CD14-positive monocyte (primary cell): Measurements from ENCODE around the gene DMRTA2. TPM values are rescaled to one million over a fixed set of nuclear protein-coding genes. Genes with fewer than 3 reads are reported as not detected.
A peak's percentile ranks its signal among the peaks of the same experiment; 100 is the strongest.

Experiments used
- DNase-seq, 3 donors: peaks; one replicate each; pipeline ENCODE4 v3.0.0-alpha.2; 2011 to 2022
- H2AFZ ChIP-seq: 2 replicates; pipeline ENCODE4 v1.6.0; 2012; ENCODE audit warnings: mild to moderate bottlenecking, low read depth, low read length, inconsistent platforms; ENCODE audit not compliant: insufficient read depth, poor library complexity, severe bottlenecking
- H3K27ac ChIP-seq, 2 donors: 1 replicate in 1 of 2; 2 replicates in 1 of 2; pipeline ENCODE4 v1.5.1; 2012 to 2013; ENCODE audit warnings: low read length in 2 of 2, control low read depth in 1 of 2, inconsistent platforms in 1 of 2, low read depth in 1 of 2, mild to moderate bottlenecking in 1 of 2
- H3K27me3 ChIP-seq, 2 donors: one replicate each; pipeline versions ENCODE4 v1.6.0 to v1.6.1; 2011 to 2013; ENCODE audit warnings: low read length in 2 of 2; ENCODE audit not compliant: control insufficient read depth in 2 of 2, insufficient read depth in 2 of 2
- H3K36me3 ChIP-seq, 2 donors: replicated peaks in 1 of 2; 1 replicate in 1 of 2; 2 replicates in 1 of 2; pipeline versions ENCODE4 v1.5.1 to v1.6.1; 2012 to 2013; ENCODE audit warnings: low read length in 2 of 2, control low read depth in 1 of 2, inconsistent platforms in 1 of 2, mild to moderate bottlenecking in 1 of 2; ENCODE audit not compliant: insufficient read depth in 2 of 2, control insufficient read depth in 1 of 2
- H3K4me1 ChIP-seq, 2 donors: 1 replicate in 1 of 2; 2 replicates in 1 of 2; pipeline versions ENCODE4 v1.5.1 to v1.6.1; 2012 to 2013; ENCODE audit warnings: low read length in 2 of 2, control low read depth in 1 of 2, inconsistent platforms in 1 of 2, mild to moderate bottlenecking in 1 of 2, moderate library complexity in 1 of 2; ENCODE audit not compliant: insufficient read depth in 2 of 2, control insufficient read depth in 1 of 2
- H3K4me2 ChIP-seq: replicated peaks from 2 replicates; pipeline ENCODE3; 2012; ENCODE audit warnings: low read length, moderate library complexity, mild to moderate bottlenecking; ENCODE audit not compliant: poor library complexity, severe bottlenecking; ENCODE audit errors: extremely low read depth
- H3K4me3 ChIP-seq, 3 experiments: fragments of 200-600 bp in 1 of 3; sonication (generic) in 1 of 3; replicated peaks in 1 of 3; 1 replicate in 2 of 3; 2 replicates in 1 of 3; pipeline ENCODE4 v1.5.1; 2011 to 2013; ENCODE audit warnings: low read length in 3 of 3, mild to moderate bottlenecking in 3 of 3, control low read depth in 2 of 3, low read depth in 2 of 3, inconsistent platforms in 1 of 3, moderate library complexity in 1 of 3
- H3K79me2 ChIP-seq: 2 replicates; pipeline ENCODE4 v1.6.0; 2012; ENCODE audit warnings: mild to moderate bottlenecking, control low read depth, inconsistent platforms, low read length, moderate library complexity; ENCODE audit not compliant: insufficient read depth
- H3K9ac ChIP-seq: 2 replicates; pipeline ENCODE4 v1.6.0; 2017; ENCODE audit warnings: low read length, mild to moderate bottlenecking; ENCODE audit not compliant: insufficient read depth, poor library complexity, severe bottlenecking
- H3K9me3 ChIP-seq, 2 donors: replicated peaks in 1 of 2; 1 replicate in 1 of 2; 2 replicates in 1 of 2; pipeline versions ENCODE4 v1.5.1 to v1.6.1; 2012 to 2013; ENCODE audit warnings: low read length in 2 of 2, control low read depth in 1 of 2; ENCODE audit not compliant: control insufficient read depth in 1 of 2, insufficient read depth in 1 of 2
- H4K20me1 ChIP-seq: 2 replicates; pipeline ENCODE4 v1.6.0; 2012; ENCODE audit warnings: mild to moderate bottlenecking, low read length, control low read depth, moderate library complexity; ENCODE audit not compliant: insufficient read depth
- H3K27ac Mint-ChIP-seq, 7 donors: one replicate each; pipeline ENCODE4 v1.8.0; 2020; ENCODE audit warnings: mild to moderate bottlenecking in 7 of 7, mixed read lengths in 7 of 7, moderate library complexity in 6 of 7, inconsistent platforms in 2 of 7
- H3K27me3 Mint-ChIP-seq, 3 donors: one replicate each; pipeline ENCODE4 v1.8.0; 2021 to 2022; ENCODE audit warnings: low read depth in 3 of 3, mild to moderate bottlenecking in 3 of 3, mixed read lengths in 3 of 3, moderate library complexity in 3 of 3, inconsistent platforms in 1 of 3
- H3K36me3 Mint-ChIP-seq, 2 donors: one replicate each; pipeline ENCODE4 v1.8.0; 2020; ENCODE audit warnings: mixed read lengths in 2 of 2, inconsistent platforms in 1 of 2, mild to moderate bottlenecking in 1 of 2
- H3K4me1 Mint-ChIP-seq: one replicate; pipeline ENCODE4 v1.8.0; 2020; ENCODE audit warnings: mild to moderate bottlenecking, mixed read lengths
- H3K4me3 Mint-ChIP-seq, 2 donors: one replicate each; pipeline ENCODE4 v1.8.0; 2020; ENCODE audit warnings: mild to moderate bottlenecking in 2 of 2, mixed read lengths in 2 of 2, moderate library complexity in 1 of 2
- H3K9me3 Mint-ChIP-seq, 7 donors: one replicate each; pipeline ENCODE4 v1.8.0; 2020 to 2022; ENCODE audit warnings: mixed read lengths in 7 of 7, mild to moderate bottlenecking in 6 of 7, moderate library complexity in 6 of 7, inconsistent platforms in 2 of 7
- WGBS: methylation state at CpG from one replicate; pipeline ENCODE4 v1.1.5; 2013; ENCODE audit warnings: missing lambda C conversion rate; ENCODE audit not compliant: insufficient coverage; 5-methylcytosine and 5-hydroxymethylcytosine counted together
- intact Hi-C, 2 donors: fragments of 100-400 bp; cut with micrococcal nuclease; formaldehyde crosslinking; loops; one replicate each; pipeline versions ENCODE4 v1.15.0 to v1.15.1; 2023
- polyA plus RNA-seq, 3 donors: library from polyadenylated mRNA; depleted of rRNA in 1 of 3; unstranded in 2 of 3; stranded (reverse) in 1 of 3; fragments of 300-500 nt in 2 of 3; fragments of >200 nt in 1 of 3; fragmentation: Illumina TruSeq in 2 of 3; gene quantifications; 1 replicate in 2 of 3; 2 replicates in 1 of 3; pipeline ENCODE4 v1.2.3, GENCODE V29; 2012 to 2021
- TF ChIP-seq, protein P1 (sequence below): fragments of 200-600 bp; IDR thresholded peaks from one replicate; pipeline ENCODE4 v1.8.0; 2022; ENCODE audit warnings: antibody characterized with exemption, mild to moderate bottlenecking

Gene DMRTA2
- polyA plus RNA-seq, 3 donors, result not detected

GRCh38 chr1:50424884-50425375, 1.7 kb upstream of the DMRTA2 start:
- no peaks in the 10 kb centered on the region for H3K36me3 ChIP-seq
- H3K27me3 ChIP-seq, result peaks cover 93 to 97% of the 10 kb centered on the region in 2 donors
- 8% methylated on average over 29 of the region's 40 CpGs for WGBS
- peak overlapping the region in 1 of 3 experiments; percentile 77 for H3K4me3 ChIP-seq
- peaks cover 0 to 67% of the 10 kb centered on the region in 2 donors for H3K9me3 ChIP-seq
- H3K4me1 ChIP-seq, result peaks cover 17 to 24% of the 10 kb centered on the region in 2 donors
- peak overlapping the region in 1 of 7 donors; percentile 57 for H3K27ac Mint-ChIP-seq
- H3K27ac ChIP-seq, result no peak overlapping the region
- peaks cover 50% of the 10 kb centered on the region for H3K4me1 Mint-ChIP-seq
- H3K36me3 Mint-ChIP-seq, result peaks cover 4 to 5% of the 10 kb centered on the region in 2 donors
- no peak overlapping the region for H2AFZ ChIP-seq
- TF ChIP-seq, protein P1, sequence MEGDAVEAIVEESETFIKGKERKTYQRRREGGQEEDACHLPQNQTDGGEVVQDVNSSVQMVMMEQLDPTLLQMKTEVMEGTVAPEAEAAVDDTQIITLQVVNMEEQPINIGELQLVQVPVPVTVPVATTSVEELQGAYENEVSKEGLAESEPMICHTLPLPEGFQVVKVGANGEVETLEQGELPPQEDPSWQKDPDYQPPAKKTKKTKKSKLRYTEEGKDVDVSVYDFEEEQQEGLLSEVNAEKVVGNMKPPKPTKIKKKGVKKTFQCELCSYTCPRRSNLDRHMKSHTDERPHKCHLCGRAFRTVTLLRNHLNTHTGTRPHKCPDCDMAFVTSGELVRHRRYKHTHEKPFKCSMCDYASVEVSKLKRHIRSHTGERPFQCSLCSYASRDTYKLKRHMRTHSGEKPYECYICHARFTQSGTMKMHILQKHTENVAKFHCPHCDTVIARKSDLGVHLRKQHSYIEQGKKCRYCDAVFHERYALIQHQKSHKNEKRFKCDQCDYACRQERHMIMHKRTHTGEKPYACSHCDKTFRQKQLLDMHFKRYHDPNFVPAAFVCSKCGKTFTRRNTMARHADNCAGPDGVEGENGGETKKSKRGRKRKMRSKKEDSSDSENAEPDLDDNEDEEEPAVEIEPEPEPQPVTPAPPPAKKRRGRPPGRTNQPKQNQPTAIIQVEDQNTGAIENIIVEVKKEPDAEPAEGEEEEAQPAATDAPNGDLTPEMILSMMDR, result no peak
- H3K9me3 Mint-ChIP-seq, result peaks cover 0 to 41% (median 20%) of the 10 kb centered on the region in 7 donors
- H3K79me2 ChIP-seq, result no peaks in the 10 kb centered on the region
- intact Hi-C loops, result no loop called here
- H4K20me1 ChIP-seq, result no peaks in the 10 kb centered on the region
- peak overlapping the region; percentile 80 for H3K4me2 ChIP-seq
- no peak overlapping the region for H3K9ac ChIP-seq
- H3K4me3 Mint-ChIP-seq, result peak overlapping the region; percentile 86 to 96
- no peak for DNase-seq
- H3K27me3 Mint-ChIP-seq, result peaks cover 93 to 97% (median 96%) of the 10 kb centered on the region in 3 donors

GRCh38 chr1:50424045-50424883, 1.0 kb upstream of the DMRTA2 start:
- Mint-ChIP-seq H3K9me3 (peaks cover 0 to 41% (median 24%) of the 10 kb centered on the region in 7 donors), H3K4me1 (peaks cover 54% of the 10 kb centered on the region), H3K36me3 (peaks cover 4 to 7% of the 10 kb centered on the region in 2 donors), H3K27me3 (peaks cover 94 to 97% (median 96%) of the 10 kb centered on the region in 3 donors), H3K27ac (peak overlapping the region in 1 of 7 donors; percentile 57), H3K4me3 (peak overlapping the region; percentile 86 to 96)
- DNase-seq, result no peak
- TF ChIP-seq, protein P1, result no peak
- Histone ChIP-seq H3K4me1 (peaks cover 17 to 24% of the 10 kb centered on the region in 2 donors), H3K79me2 (no peaks in the 10 kb centered on the region), H3K27ac (no peak overlapping the region), H3K36me3 (no peaks in the 10 kb centered on the region), H3K9me3 (peaks cover 0 to 70% of the 10 kb centered on the region in 2 donors), H3K27me3 (peaks cover 93 to 97% of the 10 kb centered on the region in 2 donors), H3K4me2 (peak overlapping the region; percentile 80), H3K9ac (no peak overlapping the region), H4K20me1 (no peaks in the 10 kb centered on the region), H3K4me3 (peak overlapping the region; percentile 29 to 77 (median 47)), H2AFZ (peak overlapping the region; percentile 57)
- WGBS, result 3% methylated on average over 18 of the region's 35 CpGs
- intact Hi-C loops, result no loop called here
